NCI-H1930 (cell line): ENCODE results near the gene SLC25A22.

ENCODE experiments used
- DNase-seq, 2 experiments: peaks; one replicate each; lab custom pipeline; 2025; lab: John Stamatoyannopoulos, UW

The SLC25A22 gene

GRCh38 chr11:746289-747157, 51.6 kb downstream of the SLC25A22 start:
- DNase-seq = no peak

GRCh38 chr11:745428-745827, 52.7 kb downstream of the SLC25A22 start:
- DNase-seq = no peak

GRCh38 chr11:742571-743201, 55.4 kb downstream of the SLC25A22 start:
- DNase-seq = no peak

GRCh38 chr11:742156-742546, 55.9 kb downstream of the SLC25A22 start:
- no peak for DNase-seq
